Activated B cell treated with CpG ODN at 0.5 μM for 24 hours (primary cell): ENCODE results near the gene SCTR. TPM values are rescaled to one million over a fixed set of nuclear protein-coding genes. Genes with fewer than 3 reads are reported as not detected.

Experiments used
- ATAC-seq: fragments of 200-7000 bp; cut with Tn5 transposase; one replicate; pipeline ENCODE4 v1.10.0; 2021; ENCODE audit warnings: low read depth, mild to moderate bottlenecking, moderate library complexity
- CTCF ChIA-PET: fragments of 350-600 bp; sonication (Branson Sonifier 250); formaldehyde crosslinking; loops from one replicate; lab custom pipeline; 2021; ENCODE audit warnings: antibody characterized with exemption; lab: Charles Lee
- POLR2A ChIA-PET: fragments of 350-600 bp; sonication (Branson Sonifier 250); formaldehyde crosslinking; loops from one replicate; lab custom pipeline; 2021; ENCODE audit warnings: antibody characterized with exemption; lab: Charles Lee
- DNase-seq: peaks from one replicate; pipeline ENCODE4 v3.0.0; 2022
- H3K27ac Mint-ChIP-seq: one replicate; pipeline ENCODE4 v1.8.0; 2020; ENCODE audit warnings: mixed read lengths
- H3K27me3 Mint-ChIP-seq: one replicate; pipeline ENCODE4 v1.8.0; 2021; ENCODE audit warnings: mixed read lengths
- H3K36me3 Mint-ChIP-seq: one replicate; pipeline ENCODE4 v1.8.0; 2021; ENCODE audit warnings: low read depth, mixed read lengths
- H3K4me1 Mint-ChIP-seq: one replicate; pipeline ENCODE4 v1.8.0; 2021; ENCODE audit warnings: mixed read lengths
- H3K4me3 Mint-ChIP-seq: one replicate; pipeline ENCODE4 v1.8.0; 2020; ENCODE audit warnings: mild to moderate bottlenecking, mixed read lengths
- H3K9me3 Mint-ChIP-seq: one replicate; pipeline ENCODE4 v1.8.0; 2020; ENCODE audit warnings: mixed read lengths
- CTCF ChIP-seq: fragments of 200-600 bp; IDR thresholded peaks from one replicate; pipeline ENCODE4 v1.8.0; 2022; ENCODE audit warnings: antibody characterized with exemption, mild to moderate bottlenecking
- intact Hi-C: fragments of 100-400 bp; cut with micrococcal nuclease; formaldehyde crosslinking; loops from one replicate; pipeline ENCODE4 v1.15.1; 2024
- total RNA-seq: library from RNA; stranded (reverse); gene quantifications from 2 replicates; pipeline ENCODE4 v1.2.3, GENCODE V29; 2022

SCTR gene
- total RNA-seq, 1 donor from 2014 or later: not detected

GRCh38 chr2:119536707-119537106 lies 12.4 kb upstream of the SCTR start:
- no peaks in the 10 kb centered on the region for H3K36me3 Mint-ChIP-seq
- H3K9me3 Mint-ChIP-seq: peaks cover 28% of the 10 kb centered on the region
- CTCF ChIA-PET: no interaction called here

GRCh38 chr2:119536211-119536610 lies 11.9 kb upstream of the SCTR start:
- TF ChIP-seq CTCF: no peak
- Mint-ChIP-seq H3K27me3 (peaks cover 17% of the 10 kb centered on the region), H3K36me3 (no peaks in the 10 kb centered on the region), H3K4me1 (no peaks in the 10 kb centered on the region), H3K9me3 (peaks cover 31% of the 10 kb centered on the region), H3K4me3 (no peak overlapping the region), H3K27ac (no peak overlapping the region)
- ChIA-PET POLR2A (no interaction called here), CTCF (no interaction called here)
- DNase-seq (no peak), ATAC-seq (no peak)
- intact Hi-C loops: no loop called here

More at GRCh38 chr2:119536707-119537106, 12.4 kb upstream of the SCTR start:
- no peak overlapping the region for H3K27ac Mint-ChIP-seq
- TF ChIP-seq CTCF: no peak
- H3K4me1 Mint-ChIP-seq: no peaks in the 10 kb centered on the region
- H3K4me3 Mint-ChIP-seq: no peak overlapping the region
- H3K27me3 Mint-ChIP-seq: peaks cover 22% of the 10 kb centered on the region
- DNase-seq: no peak
- no peak for ATAC-seq
- POLR2A ChIA-PET: no interaction called here
- intact Hi-C loops: no loop called here

- H3K9me3 Mint-ChIP-seq: peaks cover 32% of the 10 kb centered on the region
- H3K4me3 Mint-ChIP-seq: no peak overlapping the region
- no peaks in the 10 kb centered on the region for H3K36me3 Mint-ChIP-seq
- TF ChIP-seq CTCF: no peak
- H3K27me3 Mint-ChIP-seq: peaks cover 15% of the 10 kb centered on the region
- no peaks in the 10 kb centered on the region for H3K4me1 Mint-ChIP-seq
- ChIA-PET CTCF (no interaction called here), POLR2A (interaction anchor here (0.6 kb wide), 1 partner anchor 27 kb away, joined by 3 read pairs; no protein-coding TSS in a partner anchor)
- intact Hi-C loops: no loop called here
- DNase-seq (no peak), ATAC-seq (no peak)
- H3K27ac Mint-ChIP-seq: no peak overlapping the region
Observed at GRCh38 chr2:119533560-119533959, 9.3 kb upstream of the SCTR start.

- peaks cover 21% of the 10 kb centered on the region for H3K27me3 Mint-ChIP-seq
- CTCF ChIA-PET: no interaction called here
- no peak overlapping the region for H3K27ac Mint-ChIP-seq
- no peak overlapping the region for H3K4me3 Mint-ChIP-seq
- H3K36me3 Mint-ChIP-seq: no peaks in the 10 kb centered on the region
- intact Hi-C loops: no loop called here
- peaks cover 32% of the 10 kb centered on the region for H3K9me3 Mint-ChIP-seq
- no peaks in the 10 kb centered on the region for H3K4me1 Mint-ChIP-seq
- no peak for DNase-seq
- ATAC-seq: no peak
- POLR2A ChIA-PET: no interaction called here
- TF ChIP-seq CTCF: no peak
Observed at GRCh38 chr2:119531292-119531691, 7.0 kb upstream of the SCTR start.

- ChIA-PET POLR2A (no interaction called here), CTCF (no interaction called here)
- no peak overlapping the region for H3K4me3 Mint-ChIP-seq
- no peak for DNase-seq
- ATAC-seq: no peak
- H3K27ac Mint-ChIP-seq: no peak overlapping the region
- H3K9me3 Mint-ChIP-seq: peaks cover 16% of the 10 kb centered on the region
- no peaks in the 10 kb centered on the region for H3K36me3 Mint-ChIP-seq
- H3K4me1 Mint-ChIP-seq: no peaks in the 10 kb centered on the region
- intact Hi-C loops: no loop called here
- peaks cover 43% of the 10 kb centered on the region for H3K27me3 Mint-ChIP-seq
- no peak for TF ChIP-seq CTCF
Observed at GRCh38 chr2:119527999-119528398, 3.7 kb upstream of the SCTR start.
